Activated naive CD8-positive, alpha-beta T cell treated with anti-CD3 and anti-CD28 coated beads for 36 hours (primary cell): Measurements from ENCODE around the gene SPATA7. TPM values are rescaled to one million over a fixed set of nuclear protein-coding genes. Genes with fewer than 3 reads are reported as not detected.
"Not testable (repeated sequence)": the region's sequence is repeated elsewhere in the genome, so short reads cannot be mapped to it uniquely, and the experiment has no call there.

Experiments
- DNase-seq: peaks from one replicate; pipeline ENCODE4 v3.0.0; 2021
- H3K27ac Mint-ChIP-seq: one replicate; pipeline ENCODE4 v1.8.0; 2022; ENCODE audit warnings: mild to moderate bottlenecking, moderate library complexity, mixed read lengths
- H3K27me3 Mint-ChIP-seq: one replicate; pipeline ENCODE4 v1.8.0; 2022; ENCODE audit warnings: mild to moderate bottlenecking, mixed read lengths
- H3K36me3 Mint-ChIP-seq: one replicate; pipeline ENCODE4 v1.8.0; 2021; ENCODE audit warnings: mild to moderate bottlenecking, mixed read lengths
- H3K4me1 Mint-ChIP-seq: one replicate; pipeline ENCODE4 v1.8.0; 2021; ENCODE audit warnings: mixed read lengths
- H3K4me3 Mint-ChIP-seq: one replicate; pipeline ENCODE4 v1.8.0; 2022; ENCODE audit warnings: mild to moderate bottlenecking, moderate library complexity, mixed read lengths
- H3K9me3 Mint-ChIP-seq: one replicate; pipeline ENCODE4 v1.8.0; 2022; ENCODE audit warnings: mixed read lengths
- total RNA-seq, 2 experiments: library from RNA; stranded (reverse); gene quantifications; one replicate each; pipeline ENCODE4 v1.2.3, GENCODE V29; 2021

SPATA7 gene
- total RNA-seq, 2 experiments from 2014 or later, result 2.5 to 3.0 TPM

DNA sequence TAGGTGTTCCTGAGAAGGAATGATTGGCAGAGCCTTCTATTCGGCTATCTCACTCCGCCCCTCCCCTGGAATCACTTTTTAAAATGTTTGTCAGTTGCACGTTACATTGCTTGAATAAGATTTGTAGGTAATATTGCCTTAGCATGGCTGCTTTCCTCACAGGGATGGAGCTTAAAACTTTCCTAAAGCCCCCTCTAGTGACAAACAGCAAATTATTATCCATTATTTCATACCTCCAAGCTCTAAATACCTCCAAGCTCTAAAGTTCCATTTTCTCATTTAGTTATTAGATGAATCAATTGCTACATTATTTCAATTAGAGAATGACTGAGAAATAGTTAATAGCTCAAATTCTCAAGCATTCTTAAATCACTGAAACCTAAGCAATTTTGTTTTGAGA, 5.1 kb upstream of the SPATA7 start:
- H3K9me3 Mint-ChIP-seq, result peaks cover 2% of the 10 kb centered on the region
- DNase-seq, result no peak
- no peaks in the 10 kb centered on the region for H3K36me3 Mint-ChIP-seq
- H3K4me3 Mint-ChIP-seq, result no peak overlapping the region
- peaks cover 5% of the 10 kb centered on the region for H3K4me1 Mint-ChIP-seq
- H3K27ac Mint-ChIP-seq, result no peak overlapping the region
- no peaks in the 10 kb centered on the region for H3K27me3 Mint-ChIP-seq

DNA sequence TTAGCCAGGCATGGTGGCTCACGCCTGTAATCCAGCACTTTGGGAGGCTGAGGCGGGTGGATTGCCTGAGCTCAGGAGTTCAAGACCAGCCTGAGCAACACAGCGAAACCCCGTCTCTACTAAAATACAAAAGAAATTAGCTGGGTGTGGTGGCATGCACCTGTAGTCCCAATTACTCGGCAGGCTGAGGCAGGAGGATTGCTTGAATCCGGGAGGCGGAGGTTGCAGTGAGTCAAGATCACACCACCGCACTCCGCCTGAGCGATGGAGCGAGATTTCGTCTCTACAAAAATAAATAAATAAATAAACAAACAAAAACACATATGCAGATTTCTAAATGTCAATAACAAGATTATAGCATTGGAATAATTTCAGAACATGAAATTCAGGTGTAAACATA, 3.8 kb upstream of the SPATA7 start:
- not testable (repeated sequence) for DNase-seq, H3K27ac Mint-ChIP-seq, H3K27me3 Mint-ChIP-seq, H3K4me3 Mint-ChIP-seq, H3K36me3 Mint-ChIP-seq, H3K9me3 Mint-ChIP-seq
- H3K4me1 Mint-ChIP-seq, result peaks cover 13% of the 10 kb centered on the region

DNA sequence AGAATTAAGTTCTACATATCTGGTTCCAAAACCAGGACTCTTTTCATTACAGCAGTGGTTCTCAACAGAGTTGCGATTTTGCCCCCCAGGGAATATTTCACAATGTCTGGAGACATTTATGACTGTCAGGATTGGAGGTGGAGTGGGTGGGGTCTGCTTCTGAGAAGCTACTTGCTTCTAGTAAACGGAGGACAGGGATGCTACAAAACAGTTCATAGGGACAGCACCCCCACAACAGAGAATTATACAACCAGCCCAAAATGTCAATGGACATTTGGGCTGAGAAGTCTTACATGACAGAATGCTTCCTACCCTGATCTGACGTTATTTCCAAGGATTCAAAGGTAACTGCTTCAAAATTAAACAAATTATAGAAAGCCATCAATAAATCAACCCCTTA, 739 bp upstream of the SPATA7 start:
- Mint-ChIP-seq H3K27me3 (no peaks in the 10 kb centered on the region), H3K27ac (peak overlapping the region; percentile 79), H3K9me3 (no peaks in the 10 kb centered on the region)

DNA sequence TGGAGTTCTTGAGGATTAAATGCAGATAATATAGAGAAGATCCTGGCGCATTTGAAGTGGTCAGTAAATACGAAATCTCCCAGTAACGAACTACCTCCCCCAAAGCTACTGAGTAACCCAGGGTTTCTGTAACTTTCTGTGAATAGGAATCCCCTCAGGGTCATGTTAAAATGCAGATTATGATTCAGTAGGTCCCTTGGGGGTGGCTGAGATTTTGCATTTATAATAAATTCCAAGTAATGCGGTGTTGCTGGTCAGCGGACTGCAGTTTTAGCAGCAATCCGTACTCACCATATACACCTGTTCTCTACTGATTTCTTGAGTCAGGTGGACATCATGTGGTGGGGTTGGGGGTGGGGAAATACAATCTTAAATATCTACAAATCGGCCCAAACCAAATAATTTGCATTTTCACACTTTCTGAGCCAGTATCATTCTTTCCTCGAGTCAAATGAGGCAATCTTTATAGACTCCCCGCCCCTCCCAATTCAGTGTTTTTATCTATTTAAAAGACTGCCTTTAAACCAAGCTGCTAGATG, 868 bp downstream of the SPATA7 start:
- DNase-seq, result no peak
- H3K4me3 Mint-ChIP-seq, result peak overlapping the region; percentile 93
- H3K27ac Mint-ChIP-seq, result peak overlapping the region; percentile 29
- peaks cover 18% of the 10 kb centered on the region for H3K4me1 Mint-ChIP-seq
- no peaks in the 10 kb centered on the region for H3K27me3 Mint-ChIP-seq
- H3K9me3 Mint-ChIP-seq, result no peaks in the 10 kb centered on the region
- no peaks in the 10 kb centered on the region for H3K36me3 Mint-ChIP-seq

More for the DNA sequence above, 739 bp upstream of the SPATA7 start:
- H3K36me3 Mint-ChIP-seq, result no peaks in the 10 kb centered on the region
- H3K4me1 Mint-ChIP-seq, result peaks cover 15% of the 10 kb centered on the region
- no peak for DNase-seq
- peak overlapping the region; percentile 93 for H3K4me3 Mint-ChIP-seq

DNA sequence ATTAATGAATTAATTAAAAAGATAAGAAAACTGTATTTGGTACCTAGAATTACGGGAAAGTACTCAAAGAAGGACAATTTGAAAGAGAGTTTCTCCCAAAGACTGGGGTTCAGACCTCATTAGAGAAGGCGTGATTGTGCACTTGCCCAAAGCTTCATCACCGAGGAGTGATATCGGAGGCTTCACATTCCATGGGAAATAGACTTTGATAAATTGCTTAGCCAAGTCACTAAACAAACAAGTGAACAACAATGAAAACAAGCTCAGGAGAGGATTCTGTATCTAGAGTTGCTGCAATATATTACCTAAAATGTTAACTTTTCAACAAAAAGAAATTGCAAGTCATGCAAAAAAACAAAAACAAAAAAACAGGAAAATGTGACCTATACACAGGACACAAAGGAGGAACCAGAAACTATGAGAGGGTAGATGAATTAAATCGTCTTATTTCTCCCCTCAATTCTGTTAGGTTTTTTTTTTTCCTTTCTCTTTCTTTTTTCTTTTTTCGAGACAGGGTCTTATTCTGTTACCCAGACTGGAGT, 3.4 kb downstream of the SPATA7 start:
- peaks cover 18% of the 10 kb centered on the region for H3K4me1 Mint-ChIP-seq
- no peak overlapping the region for H3K4me3 Mint-ChIP-seq
- H3K9me3 Mint-ChIP-seq, result no peaks in the 10 kb centered on the region
- H3K27ac Mint-ChIP-seq, result no peak overlapping the region
- no peaks in the 10 kb centered on the region for H3K27me3 Mint-ChIP-seq
- no peak for DNase-seq
- H3K36me3 Mint-ChIP-seq, result no peaks in the 10 kb centered on the region

DNA sequence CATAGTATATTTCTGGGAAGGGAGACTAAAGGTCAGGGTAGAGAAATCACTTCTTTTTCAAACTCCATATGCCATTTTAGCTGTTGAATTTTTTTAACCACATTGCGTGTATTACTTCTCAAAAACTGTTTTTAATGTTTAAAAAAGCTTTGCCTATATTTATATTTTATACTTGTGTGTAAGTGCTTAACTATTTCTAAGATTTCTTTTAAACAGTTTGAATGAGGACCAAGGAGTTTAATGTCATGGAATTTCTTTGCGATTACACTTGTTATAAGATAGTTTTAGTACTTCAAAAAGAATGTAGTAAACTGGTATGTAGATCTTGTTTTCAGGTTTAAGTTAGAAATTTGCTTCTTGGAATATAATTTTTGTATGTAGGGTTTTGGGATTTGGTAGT, 7.2 kb downstream of the SPATA7 start:
- Mint-ChIP-seq H3K4me1 (peaks cover 3% of the 10 kb centered on the region), H3K4me3 (no peak overlapping the region), H3K36me3 (peaks cover 11% of the 10 kb centered on the region), H3K27ac (no peak overlapping the region), H3K9me3 (no peaks in the 10 kb centered on the region), H3K27me3 (no peaks in the 10 kb centered on the region)
- no peak for DNase-seq

DNA sequence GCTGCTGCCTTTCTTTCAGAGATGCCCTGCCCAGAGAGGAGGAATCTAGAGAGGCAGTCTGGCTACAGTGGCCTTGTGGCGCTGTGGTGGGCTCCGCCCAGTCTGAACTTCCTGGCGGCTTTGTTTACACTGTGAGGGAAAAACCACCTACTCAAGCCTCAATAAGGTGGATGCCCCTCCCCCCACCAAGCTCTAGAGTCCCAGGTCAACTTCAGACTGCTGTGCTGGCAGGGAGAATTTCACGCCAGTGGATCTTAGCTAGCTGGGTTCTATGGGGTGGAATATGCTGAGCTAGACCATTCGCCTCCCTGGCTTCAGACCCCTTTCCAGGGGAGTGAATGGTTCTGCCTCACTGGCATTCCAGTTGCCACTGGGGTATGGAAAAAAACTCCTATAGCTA, 25.6 kb downstream of the SPATA7 start:
- H3K4me3 Mint-ChIP-seq, result no peak overlapping the region
- no peak overlapping the region for H3K27ac Mint-ChIP-seq
- H3K27me3 Mint-ChIP-seq, result no peaks in the 10 kb centered on the region
- no peak for DNase-seq
- peaks cover 69% of the 10 kb centered on the region for H3K36me3 Mint-ChIP-seq
- H3K9me3 Mint-ChIP-seq, result peaks cover 32% of the 10 kb centered on the region
- no peaks in the 10 kb centered on the region for H3K4me1 Mint-ChIP-seq

DNA sequence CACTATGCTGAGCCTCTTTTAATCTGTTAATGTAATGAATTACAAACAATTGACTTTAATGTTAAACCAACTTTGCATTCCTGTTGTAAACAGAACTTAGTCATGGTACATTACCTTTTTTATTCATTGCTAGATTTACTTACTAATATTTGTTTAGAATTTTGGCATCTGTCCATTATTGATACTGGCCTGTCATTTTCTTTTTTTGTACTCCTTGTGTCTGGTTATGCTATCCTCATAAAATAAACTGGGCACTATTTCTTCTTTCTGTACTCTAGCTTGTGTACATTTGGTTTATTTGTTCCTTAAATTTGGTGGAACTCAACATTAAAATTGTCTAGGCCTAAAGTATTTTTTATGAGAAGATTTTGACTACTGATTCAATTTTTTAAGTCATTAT, 32.1 kb downstream of the SPATA7 start:
- Mint-ChIP-seq H3K9me3 (peaks cover 28% of the 10 kb centered on the region), H3K4me1 (no peaks in the 10 kb centered on the region), H3K27ac (no peak overlapping the region), H3K27me3 (no peaks in the 10 kb centered on the region), H3K4me3 (no peak overlapping the region), H3K36me3 (peaks cover 51% of the 10 kb centered on the region)
- no peak for DNase-seq

DNA sequence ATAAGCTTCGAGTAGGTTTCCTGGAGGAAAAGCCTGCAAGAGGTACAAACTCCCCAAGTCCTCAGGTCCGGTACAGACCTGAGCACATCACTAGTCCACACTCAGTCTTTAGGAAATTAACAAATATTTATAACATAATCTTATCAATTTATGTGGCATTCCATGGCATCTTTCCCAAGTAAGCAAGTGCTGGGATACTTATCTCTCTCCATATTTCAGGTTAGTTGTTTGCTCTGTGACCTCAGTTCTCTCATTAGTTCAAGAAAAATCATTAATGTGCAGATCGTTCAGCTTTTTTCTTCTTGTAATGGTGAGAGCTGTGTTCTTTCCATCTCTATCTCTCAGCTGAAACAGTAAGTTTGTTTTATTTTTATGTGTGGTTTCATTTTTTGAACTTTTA, 34.7 kb downstream of the SPATA7 start:
- H3K4me3 Mint-ChIP-seq, result no peak overlapping the region
- H3K27ac Mint-ChIP-seq, result no peak overlapping the region
- no peak for DNase-seq
- H3K9me3 Mint-ChIP-seq, result peaks cover 18% of the 10 kb centered on the region
- no peaks in the 10 kb centered on the region for H3K27me3 Mint-ChIP-seq
- peaks cover 2% of the 10 kb centered on the region for H3K4me1 Mint-ChIP-seq
- peaks cover 30% of the 10 kb centered on the region for H3K36me3 Mint-ChIP-seq

DNA sequence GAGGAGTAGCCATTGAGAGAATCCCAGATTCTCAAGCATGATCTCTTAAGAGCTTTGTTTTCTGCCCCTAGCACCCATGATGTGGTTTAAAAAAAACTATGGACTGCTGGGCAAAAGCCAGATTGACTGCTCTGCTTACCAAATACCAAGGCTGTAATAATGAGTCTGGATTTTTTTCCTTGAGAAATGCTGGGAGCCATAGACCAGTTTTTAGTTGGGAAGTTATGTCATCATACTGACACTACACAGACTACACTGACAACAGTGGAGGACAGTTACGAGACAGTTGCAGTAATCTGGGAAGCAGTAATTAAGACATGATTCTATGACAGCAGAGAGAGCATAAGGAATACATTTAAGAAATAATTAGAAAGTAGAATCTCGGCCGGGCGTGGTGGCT, 35.8 kb downstream of the SPATA7 start:
- Mint-ChIP-seq H3K27me3 (no peaks in the 10 kb centered on the region), H3K9me3 (peaks cover 9% of the 10 kb centered on the region), H3K4me1 (peaks cover 2% of the 10 kb centered on the region), H3K4me3 (no peak overlapping the region), H3K27ac (no peak overlapping the region), H3K36me3 (peaks cover 22% of the 10 kb centered on the region)
- no peak for DNase-seq

DNA sequence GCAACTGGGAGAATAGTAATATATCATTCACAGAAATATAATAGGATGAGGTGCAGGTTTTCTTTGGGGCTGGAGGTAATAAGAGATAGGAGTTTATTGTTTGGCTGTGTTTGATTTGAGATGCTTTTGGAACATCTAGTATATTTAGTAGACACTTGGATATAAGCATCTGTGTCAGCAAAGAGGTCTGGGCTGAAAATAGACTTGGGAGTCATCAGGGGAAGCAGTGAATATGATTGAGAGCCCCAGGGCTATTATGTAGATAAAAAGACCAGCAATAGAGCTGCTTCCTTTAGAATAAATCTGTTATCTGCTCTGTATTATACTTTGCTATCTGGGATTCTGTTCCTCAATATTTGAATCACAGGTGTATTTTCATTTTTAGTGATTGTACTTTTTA, 36.6 kb downstream of the SPATA7 start:
- H3K4me3 Mint-ChIP-seq, result no peak overlapping the region
- peaks cover 22% of the 10 kb centered on the region for H3K36me3 Mint-ChIP-seq
- DNase-seq, result no peak
- no peak overlapping the region for H3K27ac Mint-ChIP-seq
- H3K9me3 Mint-ChIP-seq, result peaks cover 9% of the 10 kb centered on the region
- no peaks in the 10 kb centered on the region for H3K27me3 Mint-ChIP-seq
- peaks cover 2% of the 10 kb centered on the region for H3K4me1 Mint-ChIP-seq

DNA sequence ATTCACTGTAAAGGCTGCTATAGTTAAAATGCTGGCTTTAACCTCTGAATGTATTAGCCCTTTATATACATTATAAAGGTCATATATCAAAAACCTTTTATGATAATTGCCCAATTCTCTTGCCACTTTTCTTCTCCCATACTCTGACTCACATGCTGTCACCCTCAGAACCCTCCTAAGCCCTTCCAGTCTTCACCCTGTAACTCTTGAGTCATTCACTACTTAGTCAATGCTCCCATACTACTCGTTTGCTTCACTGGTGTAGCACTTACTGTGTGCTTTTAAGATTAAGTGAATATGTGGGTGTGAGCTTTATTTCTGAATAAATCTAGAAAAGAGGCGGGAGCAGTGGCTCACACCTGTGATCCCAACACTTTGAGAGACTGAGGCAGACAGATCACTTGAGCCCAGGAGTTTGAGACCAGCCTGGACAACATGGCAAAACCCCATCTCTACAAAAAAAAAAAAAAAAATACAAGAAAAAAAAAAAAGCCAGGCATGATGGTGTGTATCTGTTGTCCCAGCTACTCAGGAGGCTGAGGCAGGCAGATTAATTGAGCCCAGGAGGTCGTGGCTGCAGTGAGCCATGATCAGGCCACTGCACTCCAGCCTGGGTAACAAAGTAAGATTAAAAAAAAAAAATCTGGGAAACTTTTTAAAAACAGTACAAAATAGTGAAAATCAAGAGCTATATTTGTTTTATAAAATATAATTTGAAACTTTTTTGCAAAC, 37.6 kb downstream of the SPATA7 start:
- Mint-ChIP-seq H3K27ac (no peak overlapping the region), H3K36me3 (peaks cover 11% of the 10 kb centered on the region), H3K4me3 (no peak overlapping the region), H3K9me3 (peaks cover 1% of the 10 kb centered on the region), H3K27me3 (no peaks in the 10 kb centered on the region), H3K4me1 (peaks cover 2% of the 10 kb centered on the region)
- DNase-seq, result no peak

DNA sequence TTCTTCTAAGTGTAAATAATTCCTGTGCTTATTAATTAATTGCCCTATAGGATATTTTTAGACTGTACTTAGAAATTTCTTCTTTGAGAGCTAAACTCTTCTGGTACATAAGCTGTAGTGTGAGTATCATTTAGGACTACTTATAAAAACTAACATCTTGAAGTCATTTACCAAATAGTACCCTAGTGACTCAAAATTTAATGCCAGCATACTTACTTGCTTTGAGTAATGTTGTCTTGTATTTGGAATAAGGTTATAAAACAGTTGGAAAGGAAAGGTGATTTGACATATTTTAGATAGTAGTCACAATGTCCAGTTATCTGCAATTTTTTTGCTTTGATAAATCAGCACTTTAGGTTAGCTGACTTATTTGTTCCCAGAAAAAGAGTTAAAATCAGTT, 39.1 kb downstream of the SPATA7 start:
- H3K4me1 Mint-ChIP-seq, result peaks cover 2% of the 10 kb centered on the region
- peaks cover 5% of the 10 kb centered on the region for H3K36me3 Mint-ChIP-seq
- H3K27me3 Mint-ChIP-seq, result no peaks in the 10 kb centered on the region
- no peak overlapping the region for H3K27ac Mint-ChIP-seq
- no peaks in the 10 kb centered on the region for H3K9me3 Mint-ChIP-seq
- no peak overlapping the region for H3K4me3 Mint-ChIP-seq
- DNase-seq, result no peak

DNA sequence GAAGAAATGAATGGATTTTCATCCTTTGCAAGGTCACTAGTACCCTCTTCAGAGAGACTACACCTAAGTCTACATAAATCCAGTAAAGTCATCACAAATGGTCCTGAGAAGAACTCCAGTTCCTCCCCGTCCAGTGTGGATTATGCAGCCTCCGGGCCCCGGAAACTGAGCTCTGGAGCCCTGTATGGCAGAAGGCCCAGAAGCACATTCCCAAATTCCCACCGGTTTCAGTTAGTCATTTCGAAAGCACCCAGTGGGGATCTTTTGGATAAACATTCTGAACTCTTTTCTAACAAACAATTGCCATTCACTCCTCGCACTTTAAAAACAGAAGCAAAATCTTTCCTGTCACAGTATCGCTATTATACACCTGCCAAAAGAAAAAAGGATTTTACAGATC, 40.8 kb downstream of the SPATA7 start:
- H3K27me3 Mint-ChIP-seq, result no peaks in the 10 kb centered on the region
- H3K4me1 Mint-ChIP-seq, result peaks cover 2% of the 10 kb centered on the region
- H3K27ac Mint-ChIP-seq, result no peak overlapping the region
- H3K36me3 Mint-ChIP-seq, result no peaks in the 10 kb centered on the region
- DNase-seq, result no peak
- H3K4me3 Mint-ChIP-seq, result no peak overlapping the region
- no peaks in the 10 kb centered on the region for H3K9me3 Mint-ChIP-seq

DNA sequence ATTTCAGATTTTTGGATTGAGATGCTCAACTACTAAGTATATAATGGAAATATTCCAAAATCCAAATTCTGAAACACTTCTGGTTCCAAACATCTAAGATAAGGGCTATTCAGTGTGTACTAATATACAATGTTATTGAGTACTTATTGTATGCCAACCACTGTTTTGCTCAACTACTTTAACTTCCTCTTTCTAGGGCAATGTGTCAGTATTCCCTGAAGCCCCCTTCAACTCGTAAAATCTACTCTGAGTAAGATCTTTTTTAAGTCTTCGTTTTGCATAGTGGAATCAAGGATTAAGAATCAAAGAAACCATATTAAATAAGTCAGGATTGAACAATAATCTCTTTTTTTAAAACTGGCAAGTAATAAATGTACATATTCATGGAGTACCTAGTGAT, 45.5 kb downstream of the SPATA7 start:
- Mint-ChIP-seq H3K36me3 (no peaks in the 10 kb centered on the region), H3K27ac (no peak overlapping the region), H3K27me3 (no peaks in the 10 kb centered on the region), H3K4me1 (no peaks in the 10 kb centered on the region), H3K9me3 (no peaks in the 10 kb centered on the region), H3K4me3 (no peak overlapping the region)
- no peak for DNase-seq

DNA sequence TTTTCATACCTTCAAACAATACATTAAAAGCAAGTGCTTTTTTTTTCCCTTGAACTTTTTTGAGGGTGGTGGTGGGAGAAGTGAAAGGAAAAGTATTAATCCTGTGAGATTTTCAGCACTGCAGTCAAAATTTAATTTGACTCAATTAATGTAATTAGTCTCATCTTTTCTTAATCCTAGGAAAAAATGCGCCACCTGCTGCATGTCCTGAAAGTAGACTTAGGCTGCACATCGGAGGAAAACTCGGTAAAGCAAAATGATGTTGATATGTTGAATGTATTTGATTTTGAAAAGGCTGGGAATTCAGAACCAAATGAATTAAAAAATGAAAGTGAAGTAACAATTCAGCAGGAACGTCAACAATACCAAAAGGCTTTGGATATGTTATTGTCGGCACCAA, 52.2 kb downstream of the SPATA7 start:
- Mint-ChIP-seq H3K27me3 (no peaks in the 10 kb centered on the region), H3K4me1 (no peaks in the 10 kb centered on the region), H3K27ac (no peak overlapping the region), H3K4me3 (no peak overlapping the region), H3K9me3 (no peaks in the 10 kb centered on the region), H3K36me3 (peaks cover 9% of the 10 kb centered on the region)
- DNase-seq, result no peak
